Smooth muscle cell of the umbilical artery (primary cell): Measurements from ENCODE around the gene URI1. TPM values are rescaled to one million over a fixed set of nuclear protein-coding genes. Genes with fewer than 3 reads are reported as not detected.

Experiments used
- total RNA-seq: library from RNA; depleted of rRNA; stranded (reverse); fragments of >200 nt; gene quantifications from 2 replicates; pipeline ENCODE4 v1.2.3, GENCODE V29; 2014

Gene URI1, protein sequence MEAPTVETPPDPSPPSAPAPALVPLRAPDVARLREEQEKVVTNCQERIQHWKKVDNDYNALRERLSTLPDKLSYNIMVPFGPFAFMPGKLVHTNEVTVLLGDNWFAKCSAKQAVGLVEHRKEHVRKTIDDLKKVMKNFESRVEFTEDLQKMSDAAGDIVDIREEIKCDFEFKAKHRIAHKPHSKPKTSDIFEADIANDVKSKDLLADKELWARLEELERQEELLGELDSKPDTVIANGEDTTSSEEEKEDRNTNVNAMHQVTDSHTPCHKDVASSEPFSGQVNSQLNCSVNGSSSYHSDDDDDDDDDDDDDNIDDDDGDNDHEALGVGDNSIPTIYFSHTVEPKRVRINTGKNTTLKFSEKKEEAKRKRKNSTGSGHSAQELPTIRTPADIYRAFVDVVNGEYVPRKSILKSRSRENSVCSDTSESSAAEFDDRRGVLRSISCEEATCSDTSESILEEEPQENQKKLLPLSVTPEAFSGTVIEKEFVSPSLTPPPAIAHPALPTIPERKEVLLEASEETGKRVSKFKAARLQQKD
- 67.1 and 98.0 TPM in 2 replicates for total RNA-seq

DNA sequence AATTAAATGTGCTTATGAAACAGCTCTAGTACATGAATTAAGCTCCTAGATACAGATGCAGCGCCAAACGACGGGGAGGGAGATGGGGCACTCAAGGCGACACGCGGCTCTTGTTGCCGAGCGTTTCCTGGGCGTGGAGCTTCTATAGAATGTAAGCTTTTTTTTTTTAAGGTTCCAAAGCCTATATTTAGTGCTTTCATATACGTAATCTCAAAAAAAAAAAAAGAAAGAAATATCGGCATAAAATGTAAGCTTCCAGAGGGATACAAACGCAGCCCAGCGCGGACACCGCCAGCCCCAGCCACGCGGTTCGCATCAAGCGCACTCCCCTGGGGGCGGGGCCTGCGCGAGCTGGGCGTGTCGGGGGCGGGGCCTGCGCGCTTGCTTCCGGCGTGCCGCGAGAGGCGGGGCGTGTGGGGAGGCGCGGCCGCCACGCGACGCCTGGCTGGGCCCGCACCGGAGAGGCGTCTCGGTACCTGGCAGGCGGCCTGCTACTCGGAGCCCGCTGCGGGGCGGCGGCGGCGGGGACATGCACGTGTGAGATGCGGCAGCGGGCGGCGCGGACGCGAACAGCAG lies at the start of gene URI1:
TSS of gene URI1 (plus strand) at position 412 of the 576 bp plus-strand sequence. CDS start 309 bp downstream, outside the sequence.

Other genes starting within 250 kb of the URI1 start
- 23.8 and 32.8 TPM in 2 replicates for gene C19orf12, start 227.0 kb upstream of the URI1 start, total RNA-seq
- gene CCNE1, start 130.2 kb upstream of the URI1 start, total RNA-seq: 7.3 and 11.3 TPM in 2 replicates